ENCODE measurements around the gene CYP2E1.
"Not testable (repeated sequence)": the region's sequence is repeated elsewhere in the genome, so short reads cannot be mapped to it uniquely, and the experiment has no call there.

DNA sequence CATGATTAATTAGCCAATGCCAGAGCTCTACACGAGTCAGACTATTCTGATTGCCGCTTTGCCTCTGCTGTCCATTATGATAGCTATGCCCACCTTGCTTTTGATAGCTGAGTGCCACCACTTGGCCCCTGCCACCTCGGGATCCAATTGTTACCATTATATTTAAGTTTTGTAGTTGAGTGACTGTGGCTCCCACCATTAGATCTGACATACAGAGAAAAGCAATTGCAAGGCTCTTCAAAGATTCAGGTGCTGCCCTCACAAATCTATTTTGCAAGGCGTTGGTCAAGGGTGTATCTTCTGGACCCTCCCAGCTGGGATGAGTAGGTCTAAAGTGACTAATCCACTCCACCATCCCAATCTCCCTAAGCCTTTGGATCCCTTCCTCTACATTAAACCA is 26.3 kb upstream of the CYP2E1 start:
- not testable (repeated sequence) for TF ChIP-seq CTCF (IDR thresholded peaks at IDR 0.05; ENCODE audit: insufficient read depth, low read length); POLR2AphosphoS5 (IDR thresholded peaks at IDR 0.05; ENCODE audit: low read depth); GABPA (IDR thresholded peaks at IDR 0.05; ENCODE audit: low read depth); SPI1 (IDR thresholded peaks at IDR 0.05; ENCODE audit: borderline replicate concordance, low read depth)
- TF ChIP-seq, protein P1, sequence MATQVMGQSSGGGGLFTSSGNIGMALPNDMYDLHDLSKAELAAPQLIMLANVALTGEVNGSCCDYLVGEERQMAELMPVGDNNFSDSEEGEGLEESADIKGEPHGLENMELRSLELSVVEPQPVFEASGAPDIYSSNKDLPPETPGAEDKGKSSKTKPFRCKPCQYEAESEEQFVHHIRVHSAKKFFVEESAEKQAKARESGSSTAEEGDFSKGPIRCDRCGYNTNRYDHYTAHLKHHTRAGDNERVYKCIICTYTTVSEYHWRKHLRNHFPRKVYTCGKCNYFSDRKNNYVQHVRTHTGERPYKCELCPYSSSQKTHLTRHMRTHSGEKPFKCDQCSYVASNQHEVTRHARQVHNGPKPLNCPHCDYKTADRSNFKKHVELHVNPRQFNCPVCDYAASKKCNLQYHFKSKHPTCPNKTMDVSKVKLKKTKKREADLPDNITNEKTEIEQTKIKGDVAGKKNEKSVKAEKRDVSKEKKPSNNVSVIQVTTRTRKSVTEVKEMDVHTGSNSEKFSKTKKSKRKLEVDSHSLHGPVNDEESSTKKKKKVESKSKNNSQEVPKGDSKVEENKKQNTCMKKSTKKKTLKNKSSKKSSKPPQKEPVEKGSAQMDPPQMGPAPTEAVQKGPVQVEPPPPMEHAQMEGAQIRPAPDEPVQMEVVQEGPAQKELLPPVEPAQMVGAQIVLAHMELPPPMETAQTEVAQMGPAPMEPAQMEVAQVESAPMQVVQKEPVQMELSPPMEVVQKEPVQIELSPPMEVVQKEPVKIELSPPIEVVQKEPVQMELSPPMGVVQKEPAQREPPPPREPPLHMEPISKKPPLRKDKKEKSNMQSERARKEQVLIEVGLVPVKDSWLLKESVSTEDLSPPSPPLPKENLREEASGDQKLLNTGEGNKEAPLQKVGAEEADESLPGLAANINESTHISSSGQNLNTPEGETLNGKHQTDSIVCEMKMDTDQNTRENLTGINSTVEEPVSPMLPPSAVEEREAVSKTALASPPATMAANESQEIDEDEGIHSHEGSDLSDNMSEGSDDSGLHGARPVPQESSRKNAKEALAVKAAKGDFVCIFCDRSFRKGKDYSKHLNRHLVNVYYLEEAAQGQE (IDR thresholded peaks at IDR 0.05; ENCODE audit: insufficient replicate concordance, low read depth), result not testable (repeated sequence)

All from HL-60 (cell line).